Panc1 (cell line): ENCODE data around the gene AGPAT1.

Experiments
- POLR2AphosphoS5 ChIP-seq: IDR thresholded peaks from 2 replicates; pipeline ENCODE4 v1.6.1; 2012; ENCODE audit warnings: mild to moderate bottlenecking, low read depth, low read length, moderate library complexity
- SIN3A ChIP-seq: IDR thresholded peaks from 2 replicates; pipeline ENCODE4 v1.6.1; 2012; ENCODE audit warnings: low read depth, mild to moderate bottlenecking, low read length, moderate library complexity, borderline replicate concordance; ENCODE audit not compliant: insufficient read depth
- TCF7L2 ChIP-seq: IDR thresholded peaks from 2 replicates; pipeline ENCODE4 v1.6.1; 2011; ENCODE audit warnings: mild to moderate bottlenecking, low read depth, low read length, inconsistent platforms
- TF ChIP-seq, protein P1 (sequence below): fragments of 450-650 bp; IDR thresholded peaks from 2 replicates; pipeline ENCODE4 v1.5.1; 2017; ENCODE audit warnings: mild to moderate bottlenecking
- TF ChIP-seq, protein P2 (sequence below), 2 experiments: IDR thresholded peaks; 2 replicates each; pipeline ENCODE4 v1.6.1; 2011 to 2012; ENCODE audit warnings: low read depth in 2 of 2, control low read depth in 1 of 2, low read length in 1 of 2, mild to moderate bottlenecking in 1 of 2, moderate library complexity in 1 of 2; ENCODE audit not compliant: insufficient read depth in 1 of 2

DNA sequence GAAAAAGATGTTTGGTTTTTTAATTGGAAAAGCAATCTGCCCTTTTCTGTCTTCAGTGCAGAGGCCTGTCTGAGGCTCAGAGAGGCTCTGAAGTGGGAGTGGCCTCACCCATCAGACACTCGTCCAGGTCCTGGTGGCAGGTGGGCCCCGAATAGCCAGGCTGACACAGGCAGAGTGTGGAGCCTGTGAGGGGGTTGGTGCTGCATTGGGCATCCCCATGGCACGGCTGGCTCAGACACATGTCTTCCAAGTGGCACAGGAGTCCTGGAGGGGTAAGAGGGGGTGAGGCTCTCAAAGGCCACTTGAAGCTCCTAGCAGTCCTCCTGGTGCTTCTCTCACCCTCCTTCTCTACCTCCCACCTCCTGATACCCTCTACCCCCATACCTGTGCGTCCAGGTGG is 44.1 kb upstream of the AGPAT1 start:
- TF ChIP-seq, protein P1, sequence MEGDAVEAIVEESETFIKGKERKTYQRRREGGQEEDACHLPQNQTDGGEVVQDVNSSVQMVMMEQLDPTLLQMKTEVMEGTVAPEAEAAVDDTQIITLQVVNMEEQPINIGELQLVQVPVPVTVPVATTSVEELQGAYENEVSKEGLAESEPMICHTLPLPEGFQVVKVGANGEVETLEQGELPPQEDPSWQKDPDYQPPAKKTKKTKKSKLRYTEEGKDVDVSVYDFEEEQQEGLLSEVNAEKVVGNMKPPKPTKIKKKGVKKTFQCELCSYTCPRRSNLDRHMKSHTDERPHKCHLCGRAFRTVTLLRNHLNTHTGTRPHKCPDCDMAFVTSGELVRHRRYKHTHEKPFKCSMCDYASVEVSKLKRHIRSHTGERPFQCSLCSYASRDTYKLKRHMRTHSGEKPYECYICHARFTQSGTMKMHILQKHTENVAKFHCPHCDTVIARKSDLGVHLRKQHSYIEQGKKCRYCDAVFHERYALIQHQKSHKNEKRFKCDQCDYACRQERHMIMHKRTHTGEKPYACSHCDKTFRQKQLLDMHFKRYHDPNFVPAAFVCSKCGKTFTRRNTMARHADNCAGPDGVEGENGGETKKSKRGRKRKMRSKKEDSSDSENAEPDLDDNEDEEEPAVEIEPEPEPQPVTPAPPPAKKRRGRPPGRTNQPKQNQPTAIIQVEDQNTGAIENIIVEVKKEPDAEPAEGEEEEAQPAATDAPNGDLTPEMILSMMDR = no peak
- TF ChIP-seq POLR2AphosphoS5 = no peak
- no peak for TF ChIP-seq SIN3A
- TF ChIP-seq, protein P2, sequence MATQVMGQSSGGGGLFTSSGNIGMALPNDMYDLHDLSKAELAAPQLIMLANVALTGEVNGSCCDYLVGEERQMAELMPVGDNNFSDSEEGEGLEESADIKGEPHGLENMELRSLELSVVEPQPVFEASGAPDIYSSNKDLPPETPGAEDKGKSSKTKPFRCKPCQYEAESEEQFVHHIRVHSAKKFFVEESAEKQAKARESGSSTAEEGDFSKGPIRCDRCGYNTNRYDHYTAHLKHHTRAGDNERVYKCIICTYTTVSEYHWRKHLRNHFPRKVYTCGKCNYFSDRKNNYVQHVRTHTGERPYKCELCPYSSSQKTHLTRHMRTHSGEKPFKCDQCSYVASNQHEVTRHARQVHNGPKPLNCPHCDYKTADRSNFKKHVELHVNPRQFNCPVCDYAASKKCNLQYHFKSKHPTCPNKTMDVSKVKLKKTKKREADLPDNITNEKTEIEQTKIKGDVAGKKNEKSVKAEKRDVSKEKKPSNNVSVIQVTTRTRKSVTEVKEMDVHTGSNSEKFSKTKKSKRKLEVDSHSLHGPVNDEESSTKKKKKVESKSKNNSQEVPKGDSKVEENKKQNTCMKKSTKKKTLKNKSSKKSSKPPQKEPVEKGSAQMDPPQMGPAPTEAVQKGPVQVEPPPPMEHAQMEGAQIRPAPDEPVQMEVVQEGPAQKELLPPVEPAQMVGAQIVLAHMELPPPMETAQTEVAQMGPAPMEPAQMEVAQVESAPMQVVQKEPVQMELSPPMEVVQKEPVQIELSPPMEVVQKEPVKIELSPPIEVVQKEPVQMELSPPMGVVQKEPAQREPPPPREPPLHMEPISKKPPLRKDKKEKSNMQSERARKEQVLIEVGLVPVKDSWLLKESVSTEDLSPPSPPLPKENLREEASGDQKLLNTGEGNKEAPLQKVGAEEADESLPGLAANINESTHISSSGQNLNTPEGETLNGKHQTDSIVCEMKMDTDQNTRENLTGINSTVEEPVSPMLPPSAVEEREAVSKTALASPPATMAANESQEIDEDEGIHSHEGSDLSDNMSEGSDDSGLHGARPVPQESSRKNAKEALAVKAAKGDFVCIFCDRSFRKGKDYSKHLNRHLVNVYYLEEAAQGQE (IDR thresholded peaks at IDR 0.05; ENCODE audit: insufficient read depth in 1 of 2, low read depth in 2 of 2, low read length in 1 of 2) = no peak
- TF ChIP-seq TCF7L2 = no peak
